HepG2 (cell line): ENCODE measurements around the gene ATXN7L3. TPM values are rescaled to one million over a fixed set of nuclear protein-coding genes. Genes with fewer than 3 reads are reported as not detected.

Experiments
- NBN ChIP-seq: fragments of 450-650 bp; conservative IDR thresholded peaks from 2 replicates; pipeline ENCODE4 v1.6.1; 2017
- PHF20 ChIP-seq: sonication (generic); formaldehyde crosslinking; IDR thresholded peaks from 2 replicates; pipeline ENCODE4 v1.5.0; 2020; ENCODE audit warnings: mild to moderate bottlenecking, missing genetic modification reagents
- RCOR2 ChIP-seq: IDR thresholded peaks from 2 replicates; pipeline ENCODE4 v1.6.1; 2016; ENCODE audit warnings: missing biosample characterization, missing genetic modification reagents
- SIN3B ChIP-seq: fragments of 150-350 bp; IDR thresholded peaks from 2 replicates; pipeline ENCODE4 v1.6.1; 2014; ENCODE audit warnings: low read length
- ZC3H13 ChIP-seq: sonication (generic); formaldehyde crosslinking; IDR thresholded peaks from 2 replicates; pipeline ENCODE4 v1.8.1; 2023; ENCODE audit warnings: mild to moderate bottlenecking, missing genetic modification reagents, moderate library complexity
- ZNF354B ChIP-seq: sonication (generic); formaldehyde crosslinking; IDR thresholded peaks from 2 replicates; pipeline ENCODE4 v1.8.0; 2022; ENCODE audit warnings: mild to moderate bottlenecking, missing genetic modification reagents
- ZNF703 ChIP-seq: sonication (generic); formaldehyde crosslinking; IDR thresholded peaks from 2 replicates; pipeline ENCODE4 v1.5.1; 2020; ENCODE audit warnings: missing genetic modification reagents, mild to moderate bottlenecking, moderate library complexity, borderline replicate concordance
- polyA plus RNA-seq, 8 experiments: library from polyadenylated mRNA; depleted of rRNA in 3 of 8; stranded (reverse) in 7 of 8; unstranded in 1 of 8; fragments of >200 nt; fragmentation: Illumina TruSeq in 4 of 8; extraction: Trizol in 4 of 8; gene quantifications; 2 replicates each; pipeline versions ENCODE4 v1.2.1 to v1.2.3, GENCODE V29; 2011 to 2016; ENCODE audit warnings: low read depth in 4 of 8, missing spikeins in 1 of 8, mixed read lengths in 1 of 8; ENCODE audit not compliant: insufficient read depth in 1 of 8
- total RNA-seq, 5 experiments: library from RNA; depleted of rRNA; stranded (reverse); fragments of >200 nt; fragmentation: Illumina TruSeq; extraction: Trizol; gene quantifications; 2 replicates each; pipeline ENCODE4 v1.2.3, GENCODE V29; 2016; ENCODE audit warnings: low read depth in 1 of 5
- TF ChIP-seq, protein P1 (sequence below): sonication (generic); formaldehyde crosslinking; IDR thresholded peaks from 2 replicates; pipeline ENCODE4 v1.5.1; 2020; ENCODE audit warnings: mild to moderate bottlenecking, missing genetic modification reagents, moderate library complexity
- TF ChIP-seq, protein P2 (sequence below): sonication (generic); formaldehyde crosslinking; conservative IDR thresholded peaks from 2 replicates; pipeline ENCODE4 v1.4.0; 2020; ENCODE audit warnings: missing genetic modification reagents

ATXN7L3 gene
- total and polyA plus RNA-seq, 2 of the 13 experiments (the other 11 are each of a cell fraction or from before 2014, with no cell fraction given), result 44.5 to 59.1 TPM

DNA sequence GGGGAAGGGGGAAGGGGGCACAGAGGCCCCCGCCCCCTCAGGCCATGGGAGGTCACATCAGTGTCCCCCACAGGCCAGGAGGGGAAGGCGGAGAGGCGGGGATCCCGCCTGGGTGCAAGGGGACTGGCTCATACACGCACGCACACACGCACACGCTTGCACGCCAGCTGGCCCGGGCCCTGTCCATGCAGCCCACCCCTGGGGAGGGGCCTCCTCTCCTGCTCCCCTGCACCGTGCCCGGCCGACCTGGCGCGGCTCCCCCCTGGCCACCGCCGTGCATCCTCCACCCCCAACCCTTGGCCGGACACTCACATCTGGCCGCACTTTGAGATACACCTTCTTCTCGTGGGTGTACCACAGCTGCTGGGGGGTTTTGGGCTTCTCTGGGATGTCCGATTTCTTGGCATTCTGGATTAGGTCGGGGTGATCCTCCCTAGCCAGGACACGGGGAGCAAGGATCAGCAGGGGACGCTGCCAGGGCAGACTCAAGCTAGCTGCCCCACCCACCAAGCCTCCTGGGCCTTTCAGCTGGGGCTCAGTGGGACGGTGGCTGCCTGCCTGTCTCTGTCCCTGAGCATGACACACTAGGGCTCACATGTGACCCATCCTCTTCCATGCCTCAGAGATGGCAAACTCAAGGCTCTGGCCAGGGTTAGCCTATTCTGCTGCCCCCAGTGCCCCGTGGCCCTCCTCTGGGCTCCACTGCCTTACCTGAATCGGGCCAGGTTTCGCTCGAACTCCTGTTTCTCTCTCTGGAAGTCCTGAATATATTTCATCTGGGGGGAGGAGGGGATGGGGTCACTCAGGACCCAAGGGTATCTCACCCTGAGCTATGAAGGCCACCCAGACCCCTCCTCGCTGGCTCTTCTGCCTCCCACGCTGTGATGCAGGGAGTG, 13.1 kb upstream of the ATXN7L3 start (continued):
- TF ChIP-seq RCOR2 (CRISPR knock-in tag) (no peak), NBN (no peak), ZNF354B (CRISPR knock-in tag) (no peak), ZNF703 (no peak), ZC3H13 (CRISPR knock-in tag) (0 out of 2 replicates have a peak, but pooled peaks have one; percentile 22), PHF20 (CRISPR knock-in tag) (no peak), SIN3B (no peak)
- TF ChIP-seq, protein P1, sequence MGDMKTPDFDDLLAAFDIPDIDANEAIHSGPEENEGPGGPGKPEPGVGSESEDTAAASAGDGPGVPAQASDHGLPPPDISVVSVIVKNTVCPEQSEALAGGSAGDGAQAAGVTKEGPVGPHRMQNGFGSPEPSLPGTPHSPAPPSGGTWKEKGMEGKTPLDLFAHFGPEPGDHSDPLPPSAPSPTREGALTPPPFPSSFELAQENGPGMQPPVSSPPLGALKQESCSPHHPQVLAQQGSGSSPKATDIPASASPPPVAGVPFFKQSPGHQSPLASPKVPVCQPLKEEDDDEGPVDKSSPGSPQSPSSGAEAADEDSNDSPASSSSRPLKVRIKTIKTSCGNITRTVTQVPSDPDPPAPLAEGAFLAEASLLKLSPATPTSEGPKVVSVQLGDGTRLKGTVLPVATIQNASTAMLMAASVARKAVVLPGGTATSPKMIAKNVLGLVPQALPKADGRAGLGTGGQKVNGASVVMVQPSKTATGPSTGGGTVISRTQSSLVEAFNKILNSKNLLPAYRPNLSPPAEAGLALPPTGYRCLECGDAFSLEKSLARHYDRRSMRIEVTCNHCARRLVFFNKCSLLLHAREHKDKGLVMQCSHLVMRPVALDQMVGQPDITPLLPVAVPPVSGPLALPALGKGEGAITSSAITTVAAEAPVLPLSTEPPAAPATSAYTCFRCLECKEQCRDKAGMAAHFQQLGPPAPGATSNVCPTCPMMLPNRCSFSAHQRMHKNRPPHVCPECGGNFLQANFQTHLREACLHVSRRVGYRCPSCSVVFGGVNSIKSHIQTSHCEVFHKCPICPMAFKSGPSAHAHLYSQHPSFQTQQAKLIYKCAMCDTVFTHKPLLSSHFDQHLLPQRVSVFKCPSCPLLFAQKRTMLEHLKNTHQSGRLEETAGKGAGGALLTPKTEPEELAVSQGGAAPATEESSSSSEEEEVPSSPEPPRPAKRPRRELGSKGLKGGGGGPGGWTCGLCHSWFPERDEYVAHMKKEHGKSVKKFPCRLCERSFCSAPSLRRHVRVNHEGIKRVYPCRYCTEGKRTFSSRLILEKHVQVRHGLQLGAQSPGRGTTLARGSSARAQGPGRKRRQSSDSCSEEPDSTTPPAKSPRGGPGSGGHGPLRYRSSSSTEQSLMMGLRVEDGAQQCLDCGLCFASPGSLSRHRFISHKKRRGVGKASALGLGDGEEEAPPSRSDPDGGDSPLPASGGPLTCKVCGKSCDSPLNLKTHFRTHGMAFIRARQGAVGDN (CRISPR knock-in tag), result peak; percentile 14; the same call in 1 of the 2 replicates
- TF ChIP-seq, protein P2, sequence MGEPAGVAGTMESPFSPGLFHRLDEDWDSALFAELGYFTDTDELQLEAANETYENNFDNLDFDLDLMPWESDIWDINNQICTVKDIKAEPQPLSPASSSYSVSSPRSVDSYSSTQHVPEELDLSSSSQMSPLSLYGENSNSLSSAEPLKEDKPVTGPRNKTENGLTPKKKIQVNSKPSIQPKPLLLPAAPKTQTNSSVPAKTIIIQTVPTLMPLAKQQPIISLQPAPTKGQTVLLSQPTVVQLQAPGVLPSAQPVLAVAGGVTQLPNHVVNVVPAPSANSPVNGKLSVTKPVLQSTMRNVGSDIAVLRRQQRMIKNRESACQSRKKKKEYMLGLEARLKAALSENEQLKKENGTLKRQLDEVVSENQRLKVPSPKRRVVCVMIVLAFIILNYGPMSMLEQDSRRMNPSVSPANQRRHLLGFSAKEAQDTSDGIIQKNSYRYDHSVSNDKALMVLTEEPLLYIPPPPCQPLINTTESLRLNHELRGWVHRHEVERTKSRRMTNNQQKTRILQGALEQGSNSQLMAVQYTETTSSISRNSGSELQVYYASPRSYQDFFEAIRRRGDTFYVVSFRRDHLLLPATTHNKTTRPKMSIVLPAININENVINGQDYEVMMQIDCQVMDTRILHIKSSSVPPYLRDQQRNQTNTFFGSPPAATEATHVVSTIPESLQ (CRISPR knock-in tag), result no peak
